HG03045 (cell line): Measurements from ENCODE around the gene ZNF174.

Experiments
- ATAC-seq: cut with Tn5 transposase; IDR thresholded peaks from one replicate; pipeline ENCODE4 v1.9.1; 2021; ENCODE audit warnings: mild to moderate bottlenecking, moderate library complexity; ENCODE audit not compliant: unreplicated experiment

The ZNF174 gene

DNA sequence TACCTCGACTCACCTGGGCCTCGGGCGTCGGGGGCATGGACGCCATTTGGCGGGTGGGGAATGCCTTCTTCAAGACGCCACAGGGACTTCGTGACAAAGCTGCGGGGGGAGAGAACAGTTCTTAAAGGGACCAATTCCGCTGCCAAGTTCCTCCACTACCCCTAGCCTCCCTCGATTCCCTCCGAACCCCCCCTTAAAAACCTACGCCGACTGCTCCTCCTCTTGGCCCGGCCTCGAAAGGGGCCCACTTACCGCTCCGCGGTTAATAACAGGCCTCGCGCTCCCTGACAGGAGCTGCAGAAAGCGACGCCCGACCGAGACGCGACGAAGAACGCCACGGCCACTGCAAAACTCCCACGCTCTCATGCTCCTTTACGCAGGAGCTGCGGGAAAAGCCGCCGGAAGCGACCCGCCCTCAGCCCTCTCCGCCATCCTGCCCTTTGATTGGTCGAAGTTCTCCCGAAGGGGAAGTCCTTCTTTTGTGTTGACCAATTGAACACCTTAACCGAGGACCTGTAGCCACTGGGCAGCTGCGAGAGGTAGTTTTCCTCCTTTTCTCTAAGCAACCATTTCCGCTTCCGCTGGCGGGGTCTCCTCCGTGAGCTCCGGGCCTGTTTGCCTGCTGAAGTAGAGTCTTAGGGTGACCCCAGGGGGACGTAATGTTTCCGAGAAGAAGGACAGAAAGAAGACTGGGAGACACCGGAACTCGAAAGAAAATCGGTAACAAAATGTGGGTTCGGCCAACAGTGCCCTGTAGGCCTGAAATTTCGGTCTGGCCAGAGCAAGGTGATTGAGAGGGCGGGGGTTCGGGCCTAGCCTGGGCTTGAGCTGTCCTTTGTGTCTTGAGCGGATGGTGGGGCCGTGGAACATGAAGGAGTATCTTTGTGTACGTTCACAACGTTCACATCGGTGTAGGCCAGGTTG, 42.4 kb downstream of the ZNF174 start, which contains the start of the genes NAA60 and ZNF597:
NAA60 (plus strand) TSS at position 573 of the 924 bp plus-strand sequence. CDS start 32,548 bp downstream, outside the sequence.
ZNF597 (minus strand) TSS at position 397 of the 924 bp plus-strand sequence; CDS start at position 46, 351 bp downstream.
- ATAC-seq = peak; percentile 90

DNA sequence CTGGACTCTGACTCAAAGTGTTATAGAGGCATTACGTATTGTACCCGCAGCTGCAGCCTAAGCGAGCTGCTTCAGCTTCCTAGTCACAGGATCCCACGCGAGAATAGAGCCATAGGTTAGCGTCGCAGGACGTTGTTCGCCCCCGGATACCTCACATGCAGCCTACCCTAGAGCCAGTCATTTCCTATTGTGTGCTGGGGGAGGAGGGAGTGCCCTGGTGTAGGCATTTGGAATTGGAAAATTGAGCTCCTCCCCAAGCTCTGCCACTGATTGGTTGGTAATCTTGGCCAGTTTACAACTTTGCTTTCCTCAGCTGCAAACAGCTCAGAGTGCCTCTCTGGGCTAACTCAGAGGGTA, 43.0 kb downstream of the ZNF174 start:
- peak; percentile 26 for ATAC-seq

DNA sequence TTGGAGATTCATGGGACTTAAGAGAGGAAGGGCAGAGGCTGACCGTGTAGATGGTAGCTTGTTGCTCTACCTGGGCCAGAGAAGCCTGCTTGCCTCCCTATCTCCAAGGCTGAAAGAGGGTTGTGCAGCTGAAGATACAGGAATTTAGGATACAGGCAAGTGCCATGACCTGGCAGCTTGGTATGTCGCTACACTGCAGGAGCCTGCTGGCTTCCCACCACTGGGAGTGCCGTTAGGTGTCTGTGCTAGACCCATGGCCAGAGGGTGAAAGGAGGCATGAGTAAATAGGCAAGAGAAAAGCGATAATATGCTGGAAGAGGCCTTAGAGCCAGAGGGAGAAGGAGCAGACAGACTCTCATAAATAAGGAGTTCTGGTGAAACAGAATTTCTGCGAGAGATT, 53.1 kb downstream of the ZNF174 start:
- no peak for ATAC-seq

DNA sequence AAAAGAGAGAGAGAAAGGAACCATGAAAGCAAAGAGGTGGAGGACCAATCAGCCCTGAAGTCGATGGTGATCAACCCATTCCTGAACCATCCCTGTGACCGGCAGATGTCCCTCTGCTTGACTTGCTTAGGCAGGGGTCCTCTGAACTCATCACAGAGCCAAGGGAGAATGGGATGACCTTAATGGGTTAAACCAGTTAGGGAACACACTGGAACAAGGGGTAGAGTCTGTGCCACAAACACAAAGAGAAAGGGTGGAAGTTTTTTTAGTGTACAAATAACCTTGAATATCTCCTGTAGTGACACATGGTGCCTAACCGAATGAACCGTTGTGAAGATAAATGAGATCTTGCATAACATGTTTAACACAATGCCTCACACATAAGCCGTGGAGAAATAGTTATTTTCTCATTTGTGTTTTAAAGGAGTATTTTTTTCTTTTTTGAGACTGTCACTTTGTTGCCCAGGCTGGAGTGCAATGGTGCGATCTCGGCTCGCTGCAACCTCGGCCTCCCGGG, 53.7 kb downstream of the ZNF174 start:
- no peak for ATAC-seq

DNA sequence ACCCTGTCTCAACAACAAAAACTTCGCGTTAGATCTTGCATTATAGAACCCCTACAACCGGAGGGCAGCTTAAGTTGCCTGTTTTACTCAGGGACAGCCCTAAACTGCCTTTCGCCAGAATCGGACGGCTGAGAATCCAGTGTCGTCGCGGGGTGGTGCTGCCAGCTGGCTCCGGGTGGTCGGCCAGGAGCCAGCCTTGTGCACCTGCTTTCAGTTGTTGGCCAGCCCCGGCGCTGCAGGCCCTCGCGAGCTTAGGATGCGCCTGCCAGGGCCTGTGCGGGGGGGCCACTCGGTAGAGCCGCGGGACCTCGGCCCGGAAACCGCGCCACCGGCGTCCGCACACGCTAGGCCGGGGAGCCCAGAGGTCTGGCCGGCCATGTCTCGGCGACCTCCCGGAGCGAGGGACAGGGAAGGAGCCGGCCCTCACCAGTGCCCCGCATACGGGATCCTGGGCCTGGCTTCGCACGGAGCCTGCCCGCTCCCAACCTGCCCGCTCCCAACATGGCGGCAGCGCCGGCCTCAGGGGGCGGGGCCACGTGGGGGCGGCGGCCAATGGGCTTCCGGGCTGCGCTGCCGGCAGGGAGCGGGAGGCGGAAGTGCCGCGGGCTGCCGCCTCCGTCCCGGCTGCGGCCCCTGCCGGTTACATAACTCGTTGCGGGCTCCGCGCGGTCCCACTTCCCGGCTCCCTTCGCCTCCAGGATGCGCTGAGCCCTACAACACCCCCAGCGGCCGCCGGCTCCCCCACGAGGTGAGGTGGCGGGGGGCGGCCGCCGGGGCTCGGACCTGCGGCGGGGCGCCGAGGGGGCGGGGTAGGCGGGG, 56.6 kb downstream of the ZNF174 start:
- ATAC-seq = peak; percentile 85

DNA sequence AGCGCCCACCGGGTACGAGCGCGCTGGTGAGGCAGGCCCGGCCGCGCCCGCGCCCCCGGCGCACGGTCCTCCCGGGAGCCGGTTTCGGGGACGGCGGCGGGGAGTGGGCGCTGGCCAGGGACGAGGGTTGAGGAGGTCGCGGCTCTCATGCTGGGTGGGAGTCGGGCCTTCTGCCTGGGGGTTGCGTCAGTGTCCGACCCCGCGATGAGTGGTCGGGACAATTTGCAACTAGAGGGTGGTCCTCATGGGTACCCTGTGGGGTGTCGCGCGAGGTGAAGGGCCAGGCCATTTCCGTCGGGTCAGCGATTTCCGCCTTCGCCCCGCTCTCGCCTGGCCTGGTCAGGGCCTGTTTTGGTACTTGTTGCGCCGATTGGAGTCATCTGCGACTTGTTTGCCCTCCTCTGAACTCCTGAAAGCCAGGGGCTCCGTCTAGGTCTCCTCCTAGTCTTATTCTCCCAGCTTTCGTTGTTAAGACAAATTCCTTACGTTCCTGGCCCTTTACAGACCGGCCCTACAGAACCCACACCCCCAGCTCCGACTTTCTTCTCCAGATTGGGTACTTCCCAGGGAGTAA, 57.4 kb downstream of the ZNF174 start:
- ATAC-seq = peak; percentile 18

DNA sequence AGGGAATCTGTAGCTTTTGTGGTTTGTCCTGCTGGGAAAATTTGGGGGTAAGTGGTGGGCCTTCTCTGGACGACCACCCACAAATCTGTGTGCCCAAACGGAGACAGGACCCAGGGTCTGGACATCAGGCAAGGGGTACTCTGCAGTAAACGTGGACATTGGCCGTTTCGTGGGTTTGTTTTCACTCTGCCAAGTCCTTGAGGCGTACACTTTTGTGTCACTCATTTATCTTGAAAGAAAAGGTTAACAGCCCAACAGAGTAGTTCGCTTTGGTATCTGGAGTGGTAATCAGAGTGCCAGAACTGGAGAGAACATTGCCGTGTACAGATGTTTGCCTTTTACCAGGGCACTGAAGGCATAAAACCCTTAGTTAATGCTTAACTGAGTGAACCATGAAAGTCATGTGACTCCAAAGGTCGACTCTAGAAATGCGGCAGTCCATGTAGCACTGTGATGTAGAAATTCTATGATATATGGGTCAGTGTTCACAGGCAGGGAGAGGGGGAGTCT, 57.9 kb downstream of the ZNF174 start:
- no peak for ATAC-seq
